HepG2 (cell line): ENCODE results near the gene IRAK3. TPM values are rescaled to one million over a fixed set of nuclear protein-coding genes. Genes with fewer than 3 reads are reported as not detected.
A peak's percentile ranks its signal among the peaks of the same experiment; 100 is the strongest.

ENCODE experiments used
- BATF2 ChIP-seq: sonication (generic); formaldehyde crosslinking; IDR thresholded peaks from 2 replicates; pipeline ENCODE4 v1.8.0; 2022; ENCODE audit warnings: mild to moderate bottlenecking, missing genetic modification reagents, moderate library complexity
- CEBPB ChIP-seq: IDR thresholded peaks from 2 replicates; pipeline ENCODE4 v1.6.1; 2011; ENCODE audit warnings: low read depth, low read length, improper control_type of control experiment, borderline replicate concordance
- EHMT2 ChIP-seq: fragments of 200-600 bp; sonication (generic); IDR thresholded peaks from 2 replicates; pipeline ENCODE4 v1.7.0; 2017; ENCODE audit warnings: antibody characterized with exemption, low read depth, low read length, borderline replicate concordance
- ELF3 ChIP-seq: IDR thresholded peaks from 2 replicates; pipeline ENCODE4 v1.6.1; 2016; ENCODE audit warnings: missing genetic modification reagents, missing compliant biosample characterization
- GFI1 ChIP-seq: sonication (generic); formaldehyde crosslinking; IDR thresholded peaks from 2 replicates; pipeline ENCODE4 v1.5.0; 2020; ENCODE audit warnings: missing genetic modification reagents, mild to moderate bottlenecking, borderline replicate concordance
- GLI4 ChIP-seq: sonication (generic); formaldehyde crosslinking; IDR thresholded peaks from 2 replicates; pipeline ENCODE4 v1.5.1; 2020; ENCODE audit warnings: missing genetic modification reagents, mild to moderate bottlenecking, moderate library complexity, borderline replicate concordance
- GMEB1 ChIP-seq: sonication (generic); formaldehyde crosslinking; IDR thresholded peaks from 2 replicates; pipeline ENCODE4 v1.5.1; 2020; ENCODE audit warnings: missing genetic modification reagents, mild to moderate bottlenecking, borderline replicate concordance
- IRF1 ChIP-seq: sonication (generic); formaldehyde crosslinking; IDR thresholded peaks from 2 replicates; pipeline ENCODE4 v1.4.0; 2020; ENCODE audit warnings: low read depth, mild to moderate bottlenecking, missing genetic modification reagents
- KLF12 ChIP-seq: sonication (generic); formaldehyde crosslinking; IDR thresholded peaks from 2 replicates; pipeline ENCODE4 v1.4.0; 2020; ENCODE audit warnings: missing genetic modification reagents, borderline replicate concordance
- MNT ChIP-seq: fragments of 450-650 bp; IDR thresholded peaks from 2 replicates; pipeline ENCODE4 v1.6.1; 2016
- NFYB ChIP-seq: sonication (generic); formaldehyde crosslinking; IDR thresholded peaks from 2 replicates; pipeline ENCODE4 v1.4.0; 2020; ENCODE audit warnings: missing genetic modification reagents
- TBX2 ChIP-seq: sonication (generic); formaldehyde crosslinking; IDR thresholded peaks from 2 replicates; pipeline ENCODE4 v1.5.0; 2020; ENCODE audit warnings: missing genetic modification reagents, mild to moderate bottlenecking, borderline replicate concordance
- ZIK1 ChIP-seq: sonication (generic); formaldehyde crosslinking; IDR thresholded peaks from 2 replicates; pipeline ENCODE4 v1.5.0; 2020; ENCODE audit warnings: mild to moderate bottlenecking, low read depth, missing genetic modification reagents, borderline replicate concordance
- ZNF205 ChIP-seq: IDR thresholded peaks from 2 replicates; pipeline ENCODE4 v1.6.1; 2018; ENCODE audit warnings: missing biosample characterization, missing genetic modification reagents
- ZNF263 ChIP-seq: sonication (generic); formaldehyde crosslinking; IDR thresholded peaks from 2 replicates; pipeline ENCODE4 v1.4.0; 2020; ENCODE audit warnings: missing genetic modification reagents
- ZNF281 ChIP-seq: sonication (generic); formaldehyde crosslinking; IDR thresholded peaks from 2 replicates; pipeline ENCODE4 v1.4.0; 2020; ENCODE audit warnings: missing genetic modification reagents, borderline replicate concordance
- ZNF317 ChIP-seq: sonication (generic); formaldehyde crosslinking; IDR thresholded peaks from 2 replicates; pipeline ENCODE4 v1.5.0; 2020; ENCODE audit warnings: mild to moderate bottlenecking, missing genetic modification reagents
- ZNF781 ChIP-seq: sonication (generic); formaldehyde crosslinking; IDR thresholded peaks from 2 replicates; pipeline ENCODE4 v1.5.1; 2020; ENCODE audit warnings: borderline replicate concordance, mild to moderate bottlenecking, missing genetic modification reagents; ENCODE audit errors: not compliant biosample characterization
- ZNF782 ChIP-seq: sonication (generic); formaldehyde crosslinking; IDR thresholded peaks from 2 replicates; pipeline ENCODE4 v1.4.0; 2020; ENCODE audit warnings: missing genetic modification reagents, mild to moderate bottlenecking, borderline replicate concordance
- ZNF891 ChIP-seq: sonication (generic); formaldehyde crosslinking; IDR thresholded peaks from 2 replicates; pipeline ENCODE4 v1.5.0; 2020; ENCODE audit warnings: mild to moderate bottlenecking, missing genetic modification reagents
- polyA plus RNA-seq, 8 experiments: library from polyadenylated mRNA; depleted of rRNA in 3 of 8; stranded (reverse) in 7 of 8; unstranded in 1 of 8; fragments of >200 nt; fragmentation: Illumina TruSeq in 4 of 8; extraction: Trizol in 4 of 8; gene quantifications; 2 replicates each; pipeline versions ENCODE4 v1.2.1 to v1.2.3, GENCODE V29; 2011 to 2016; ENCODE audit warnings: low read depth in 4 of 8, missing spikeins in 1 of 8, mixed read lengths in 1 of 8; ENCODE audit not compliant: insufficient read depth in 1 of 8
- total RNA-seq, 5 experiments: library from RNA; depleted of rRNA; stranded (reverse); fragments of >200 nt; fragmentation: Illumina TruSeq; extraction: Trizol; gene quantifications; 2 replicates each; pipeline ENCODE4 v1.2.3, GENCODE V29; 2016; ENCODE audit warnings: low read depth in 1 of 5

Gene IRAK3
- total and polyA plus RNA-seq, 2 of the 13 experiments (the other 11 are each of a cell fraction or from before 2014, with no cell fraction given): 0.01 TPM; not detected in 1

GRCh38 chr12:66301944-66302826, 113.2 kb downstream of the IRAK3 start, which contains the start of gene HELB (continued):
- TF ChIP-seq MNT (peak; percentile 46), CEBPB (no peak), ZNF782 (CRISPR knock-in tag) (peak; percentile 59; the same call in 1 of the 2 replicates), ELF3 (CRISPR knock-in tag) (peak; percentile 91), ZNF281 (0 out of 2 replicates have a peak, but pooled peaks have one; percentile 4), ZNF781 (CRISPR knock-in tag) (peak; percentile 59), NFYB (CRISPR knock-in tag) (peak; percentile 68), IRF1 (peak; percentile 80; the same call in 1 of the 2 replicates), ZNF891 (CRISPR knock-in tag) (peak; percentile 47; the same call in 1 of the 2 replicates), KLF12 (CRISPR knock-in tag) (peak; percentile 65; the same call in 1 of the 2 replicates), TBX2 (CRISPR knock-in tag) (peak; percentile 44; the same call in 1 of the 2 replicates), ZNF205 (CRISPR knock-in tag) (no peak), ZIK1 (no peak), GMEB1 (peak; percentile 85), BATF2 (CRISPR knock-in tag) (0 out of 2 replicates have a peak, but pooled peaks have one; percentile 53), EHMT2 (peak; percentile 66; the same call in 1 of the 2 replicates), GLI4 (CRISPR knock-in tag) (peak; percentile 14; the same call in 1 of the 2 replicates), ZNF317 (CRISPR knock-in tag) (0 out of 2 replicates have a peak, but pooled peaks have one; percentile 20), ZNF263 (no peak; the same call in none of the 2 replicates), GFI1 (CRISPR knock-in tag) (0 out of 2 replicates have a peak, but pooled peaks have one; percentile 68)
